HEK293 (cell line): ENCODE results near the gene SYNPR.

Experiments used
- CTCF ChIA-PET: fragments of 350-600 bp; formaldehyde crosslinking; extraction: SDS; loops from one replicate; lab custom pipeline; 2021; ENCODE audit warnings: antibody characterized with exemption; lab: Yijun Ruan, JAX
- POLR2A ChIA-PET: fragments of 300-600 bp; formaldehyde crosslinking; extraction: SDS; loops from one replicate; lab custom pipeline; 2020; ENCODE audit warnings: antibody characterized with exemption, inconsistent platforms; lab: Yijun Ruan, JAX
- H3K27ac ChIP-seq: fragments of 200-500 bp; sonication (Bioruptor generic); 2 replicates; pipeline ENCODE4 v1.5.1; 2014; ENCODE audit warnings: low read depth, low read length, control low read depth, inconsistent platforms; ENCODE audit errors: extremely low read depth
- H3K36me3 ChIP-seq, 2 experiments: fragments of 200-500 bp in 1 of 2; sonication (Bioruptor generic) in 1 of 2; 1 replicate in 1 of 2; 2 replicates in 1 of 2; pipeline ENCODE4 v1.5.1; 2014 to 2017; ENCODE audit warnings: inconsistent platforms in 2 of 2, low read length in 2 of 2; ENCODE audit not compliant: control insufficient read depth in 2 of 2, insufficient read depth in 1 of 2
- H3K4me1 ChIP-seq: fragments of 200-500 bp; sonication (Bioruptor generic); 2 replicates; pipeline ENCODE4 v1.5.1; 2014; ENCODE audit warnings: mild to moderate bottlenecking, low read length, inconsistent platforms; ENCODE audit not compliant: control insufficient read depth, insufficient read depth
- H3K4me3 ChIP-seq: 2 replicates; pipeline ENCODE4 v1.5.1; 2011; ENCODE audit warnings: low read depth, mild to moderate bottlenecking, control low read depth, low read length, moderate library complexity
- H3K9me3 ChIP-seq: fragments of 200-500 bp; sonication (Bioruptor generic); 2 replicates; pipeline ENCODE4 v1.5.1; 2014; ENCODE audit warnings: low read depth, low read length, inconsistent platforms; ENCODE audit not compliant: control insufficient read depth, insufficient read depth
- HOXA7 ChIP-seq: sonication (generic); formaldehyde crosslinking; IDR thresholded peaks from 2 replicates; pipeline ENCODE4 v1.8.1; 2022; ENCODE audit warnings: missing genetic modification reagents, borderline replicate concordance
- PRDM1 ChIP-seq: fragments of 450-650 bp; formaldehyde crosslinking; IDR thresholded peaks from 2 replicates; pipeline ENCODE4; 2016; ENCODE audit warnings: missing biosample characterization, missing genetic modification characterization
- SALL2 ChIP-seq: fragments of 450-650 bp; formaldehyde crosslinking; IDR thresholded peaks from 2 replicates; pipeline ENCODE4 v1.5.0; 2017; ENCODE audit warnings: missing biosample characterization, mild to moderate bottlenecking, missing genetic modification characterization, borderline replicate concordance
- ZBTB44 ChIP-seq: fragments of 450-650 bp; IDR thresholded peaks from 2 replicates; pipeline ENCODE4 v1.5.1; 2018; ENCODE audit warnings: missing biosample characterization, mild to moderate bottlenecking, missing genetic modification characterization
- ZNF175 ChIP-seq: fragments of 450-650 bp; formaldehyde crosslinking; IDR thresholded peaks from 2 replicates; pipeline ENCODE4 v1.5.1; 2016; ENCODE audit warnings: missing biosample characterization, missing genetic modification characterization
- ZNF184 ChIP-seq: fragments of 450-650 bp; IDR thresholded peaks from 2 replicates; pipeline ENCODE4 v1.5.1; 2018; ENCODE audit warnings: missing biosample characterization, mild to moderate bottlenecking, missing genetic modification characterization
- ZNF2 ChIP-seq: fragments of 450-650 bp; formaldehyde crosslinking; IDR thresholded peaks from 2 replicates; pipeline ENCODE4 v1.5.1; 2016; ENCODE audit warnings: missing biosample characterization, missing genetic modification characterization
- ZNF302 ChIP-seq: fragments of 450-650 bp; formaldehyde crosslinking; IDR thresholded peaks from 2 replicates; pipeline ENCODE4 v1.5.1; 2016; ENCODE audit warnings: missing biosample characterization, missing genetic modification characterization, low read depth
- ZNF311 ChIP-seq: fragments of 450-650 bp; formaldehyde crosslinking; IDR thresholded peaks from 2 replicates; pipeline ENCODE4 v1.5.1; 2017; ENCODE audit warnings: missing biosample characterization, missing genetic modification characterization, borderline replicate concordance
- ZNF335 ChIP-seq: fragments of 450-650 bp; formaldehyde crosslinking; conservative IDR thresholded peaks from 2 replicates; pipeline ENCODE4 v1.5.1; 2016; ENCODE audit warnings: missing biosample characterization, missing genetic modification characterization
- ZNF350 ChIP-seq: fragments of 450-650 bp; formaldehyde crosslinking; IDR thresholded peaks from 2 replicates; pipeline ENCODE4 v1.5.0; 2017; ENCODE audit warnings: missing biosample characterization, mild to moderate bottlenecking, missing genetic modification characterization
- ZNF366 ChIP-seq: fragments of 450-650 bp; formaldehyde crosslinking; conservative IDR thresholded peaks from 2 replicates; pipeline ENCODE4 v1.5.1; 2016; ENCODE audit warnings: missing biosample characterization, missing genetic modification characterization
- ZNF391 ChIP-seq: fragments of 450-650 bp; formaldehyde crosslinking; IDR thresholded peaks from 2 replicates; pipeline ENCODE4 v1.5.1; 2016; ENCODE audit warnings: low read depth, missing biosample characterization, missing genetic modification characterization, borderline replicate concordance
- ZNF394 ChIP-seq: fragments of 450-650 bp; formaldehyde crosslinking; IDR thresholded peaks from 2 replicates; pipeline ENCODE4 v1.5.1; 2016; ENCODE audit warnings: missing biosample characterization, missing genetic modification characterization, mild to moderate bottlenecking, moderate library complexity, borderline replicate concordance
- ZNF433 ChIP-seq: fragments of 450-650 bp; formaldehyde crosslinking; IDR thresholded peaks from 2 replicates; pipeline ENCODE4 v1.5.1; 2016; ENCODE audit warnings: missing biosample characterization, missing genetic modification characterization, low read depth
- ZNF48 ChIP-seq: fragments of 450-650 bp; formaldehyde crosslinking; IDR thresholded peaks from 2 replicates; pipeline ENCODE4 v1.5.1; 2016; ENCODE audit warnings: missing biosample characterization, missing genetic modification characterization
- ZNF513 ChIP-seq: fragments of 450-650 bp; IDR thresholded peaks from 2 replicates; pipeline ENCODE4 v1.5.1; 2018; ENCODE audit warnings: missing biosample characterization, missing genetic modification characterization
- ZNF529 ChIP-seq: fragments of 450-650 bp; formaldehyde crosslinking; IDR thresholded peaks from 2 replicates; pipeline ENCODE4 v1.5.1; 2017; ENCODE audit warnings: missing genetic modification characterization, missing biosample characterization; ENCODE audit not compliant: insufficient replicate concordance
- ZNF560 ChIP-seq: fragments of 450-650 bp; formaldehyde crosslinking; IDR thresholded peaks from 2 replicates; pipeline ENCODE4 v1.5.1; 2017; ENCODE audit warnings: missing biosample characterization, missing genetic modification characterization, borderline replicate concordance
- ZNF621 ChIP-seq: fragments of 450-650 bp; formaldehyde crosslinking; IDR thresholded peaks from 2 replicates; pipeline ENCODE4 v1.5.1; 2017; ENCODE audit warnings: missing biosample characterization, missing genetic modification characterization
- ZNF623 ChIP-seq: fragments of 450-650 bp; formaldehyde crosslinking; IDR thresholded peaks from 2 replicates; pipeline ENCODE4 v1.5.1; 2016; ENCODE audit warnings: missing biosample characterization, missing genetic modification characterization
- ZNF645 ChIP-seq: fragments of 450-650 bp; formaldehyde crosslinking; IDR thresholded peaks from 2 replicates; pipeline ENCODE4; 2016; ENCODE audit warnings: missing biosample characterization, missing genetic modification characterization
- ZNF747 ChIP-seq: fragments of 450-650 bp; formaldehyde crosslinking; IDR thresholded peaks from 2 replicates; pipeline ENCODE4 v1.5.1; 2016; ENCODE audit warnings: missing biosample characterization, missing genetic modification characterization
- ZNF837 ChIP-seq: fragments of 450-650 bp; formaldehyde crosslinking; IDR thresholded peaks from 2 replicates; pipeline ENCODE4 v1.5.1; 2016; ENCODE audit warnings: missing biosample characterization, missing genetic modification characterization
- TF ChIP-seq, protein P1 (sequence below): fragments of 450-650 bp; formaldehyde crosslinking; IDR thresholded peaks from 2 replicates; pipeline ENCODE4 v1.5.1; 2016; ENCODE audit warnings: missing biosample characterization, missing genetic modification characterization
- TF ChIP-seq, protein P2 (sequence below): fragments of 450-650 bp; formaldehyde crosslinking; IDR thresholded peaks from 2 replicates; pipeline ENCODE4 v1.5.1; 2016; ENCODE audit warnings: missing biosample characterization, missing genetic modification characterization

SYNPR gene

DNA sequence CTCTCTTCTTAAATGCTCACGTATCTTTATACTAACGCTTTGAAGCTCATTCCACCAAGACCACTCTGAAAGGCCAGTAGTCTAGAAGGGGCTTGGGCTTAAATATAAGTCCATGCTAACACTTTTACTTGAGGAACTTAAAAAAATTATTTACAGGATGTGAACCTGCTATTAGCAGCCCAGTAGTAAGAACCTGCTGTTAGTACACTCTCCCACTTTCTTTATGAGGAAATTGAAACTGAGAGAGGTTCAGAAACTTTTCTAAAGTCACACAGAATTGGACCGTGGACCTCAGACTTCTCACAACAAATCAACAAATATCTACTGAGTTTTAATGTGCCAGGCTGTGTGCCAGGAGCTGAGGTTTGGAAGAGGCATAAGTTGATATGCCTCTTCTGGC, 53.4 kb downstream of the SYNPR start:
- no peak overlapping the region for H3K27ac ChIP-seq
- no peaks in the 10 kb centered on the region for H3K9me3 ChIP-seq
- no peak overlapping the region for H3K4me3 ChIP-seq
- no peak for TF ChIP-seq ZNF366 (tag by site-specific recombination)
- no peak for TF ChIP-seq ZBTB44 (tag by site-specific recombination)
- TF ChIP-seq ZNF175 (tag by site-specific recombination) = no peak
- TF ChIP-seq ZNF747 (tag by site-specific recombination) = no peak
- no peak for TF ChIP-seq ZNF513 (tag by site-specific recombination)
- TF ChIP-seq ZNF184 (tag by site-specific recombination) = no peak
- TF ChIP-seq ZNF48 (tag by site-specific recombination) = no peak
- TF ChIP-seq ZNF837 (tag by site-specific recombination) = no peak
- TF ChIP-seq ZNF560 = no peak
- TF ChIP-seq ZNF391 (tag by site-specific recombination) = no peak
- no peak for TF ChIP-seq ZNF311 (tag by site-specific recombination)
- TF ChIP-seq HOXA7 (CRISPR knock-in tag) = no peak
- no peak for TF ChIP-seq ZNF2 (tag by site-specific recombination)
- TF ChIP-seq ZNF433 (tag by site-specific recombination) = no peak
- TF ChIP-seq ZNF335 (tag by site-specific recombination) = no peak
- TF ChIP-seq ZNF394 = no peak
- TF ChIP-seq ZNF621 (tag by site-specific recombination) = no peak
- TF ChIP-seq ZNF302 (tag by site-specific recombination) = no peak
- TF ChIP-seq, all 188 proteins: peak for 0
- Histone ChIP-seq H3K36me3 (no peaks in the 10 kb centered on the region), H3K4me1 (peaks cover 4% of the 10 kb centered on the region; the same call in 1 of the 2 replicates)
- ChIA-PET CTCF (interaction anchor here (1.0 kb wide), 1 partner anchor 14 kb away, joined by 3 read pairs; no protein-coding TSS in a partner anchor), POLR2A (no interaction called here)

GRCh38 chr3:63333815-63334214, 55.7 kb downstream of the SYNPR start:
- Histone ChIP-seq H3K27ac (no peak overlapping the region), H3K4me1 (no peaks in the 10 kb centered on the region), H3K9me3 (no peaks in the 10 kb centered on the region), H3K4me3 (no peak overlapping the region), H3K36me3 (no peaks in the 10 kb centered on the region)
- ChIA-PET CTCF (interaction anchor here (0.7 to 1.6 kb wide), 3 partner anchors 10 to 669 kb away, joined by 3 to 5 read pairs (median 4); no protein-coding TSS in a partner anchor), POLR2A (no interaction called here)
- TF ChIP-seq ZNF645 (no peak), ZNF350 (tag by site-specific recombination) (no peak), ZNF529 (no peak), ZNF623 (tag by site-specific recombination) (no peak), PRDM1 (no peak), ZNF621 (tag by site-specific recombination) (no peak), SALL2 (tag by site-specific recombination) (no peak)
- TF ChIP-seq, protein P1, sequence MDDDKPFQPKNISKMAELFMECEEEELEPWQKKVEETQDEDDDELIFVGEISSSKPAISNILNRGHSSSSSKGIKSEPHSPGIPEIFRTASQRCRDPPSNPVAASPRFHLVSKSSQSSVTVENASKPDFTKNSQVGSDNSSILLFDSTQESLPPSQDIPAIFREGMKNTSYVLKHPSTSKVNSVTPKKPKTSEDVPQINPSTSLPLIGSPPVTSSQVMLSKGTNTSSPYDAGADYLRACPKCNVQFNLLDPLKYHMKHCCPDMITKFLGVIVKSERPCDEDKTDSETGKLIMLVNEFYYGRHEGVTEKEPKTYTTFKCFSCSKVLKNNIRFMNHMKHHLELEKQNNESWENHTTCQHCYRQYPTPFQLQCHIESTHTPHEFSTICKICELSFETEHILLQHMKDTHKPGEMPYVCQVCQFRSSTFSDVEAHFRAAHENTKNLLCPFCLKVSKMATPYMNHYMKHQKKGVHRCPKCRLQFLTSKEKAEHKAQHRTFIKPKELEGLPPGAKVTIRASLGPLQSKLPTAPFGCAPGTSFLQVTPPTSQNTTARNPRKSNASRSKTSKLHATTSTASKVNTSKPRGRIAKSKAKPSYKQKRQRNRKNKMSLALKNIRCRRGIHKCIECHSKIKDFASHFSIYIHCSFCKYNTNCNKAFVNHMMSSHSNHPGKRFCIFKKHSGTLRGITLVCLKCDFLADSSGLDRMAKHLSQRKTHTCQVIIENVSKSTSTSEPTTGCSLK (tag by site-specific recombination) = no peak
- TF ChIP-seq, protein P2, sequence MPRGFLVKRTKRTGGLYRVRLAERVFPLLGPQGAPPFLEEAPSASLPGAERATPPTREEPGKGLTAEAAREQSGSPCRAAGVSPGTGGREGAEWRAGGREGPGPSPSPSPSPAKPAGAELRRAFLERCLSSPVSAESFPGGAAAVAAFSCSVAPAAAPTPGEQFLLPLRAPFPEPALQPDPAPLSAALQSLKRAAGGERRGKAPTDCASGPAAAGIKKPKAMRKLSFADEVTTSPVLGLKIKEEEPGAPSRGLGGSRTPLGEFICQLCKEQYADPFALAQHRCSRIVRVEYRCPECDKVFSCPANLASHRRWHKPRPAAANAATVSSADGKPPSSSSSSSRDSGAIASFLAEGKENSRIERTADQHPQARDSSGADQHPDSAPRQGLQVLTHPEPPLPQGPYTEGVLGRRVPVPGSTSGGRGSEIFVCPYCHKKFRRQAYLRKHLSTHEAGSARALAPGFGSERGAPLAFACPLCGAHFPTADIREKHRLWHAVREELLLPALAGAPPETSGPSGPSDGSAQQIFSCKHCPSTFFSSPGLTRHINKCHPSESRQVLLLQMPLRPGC (tag by site-specific recombination) = no peak
